Activated CD4-positive, alpha-beta T cell treated with anti-CD3 and anti-CD28 coated beads, Interleukin-2, amount 10 ng/mL, durations not matched to agents 24 days and 14 days (primary cell): ENCODE results near the gene CNPY1. TPM values are rescaled to one million over a fixed set of nuclear protein-coding genes. Genes with fewer than 3 reads are reported as not detected.
A peak's percentile ranks its signal among the peaks of the same experiment; 100 is the strongest.

Experiments
- DNase-seq: peaks from one replicate; pipeline ENCODE4 v3.0.0; 2022
- H3K27ac Mint-ChIP-seq: one replicate; pipeline ENCODE4 v1.8.0; 2022; ENCODE audit warnings: mild to moderate bottlenecking, mixed read lengths
- H3K27me3 Mint-ChIP-seq: one replicate; pipeline ENCODE4 v1.8.0; 2022; ENCODE audit warnings: mixed read lengths
- H3K36me3 Mint-ChIP-seq: one replicate; pipeline ENCODE4 v1.8.0; 2022; ENCODE audit warnings: low read depth, mild to moderate bottlenecking, mixed read lengths
- H3K4me1 Mint-ChIP-seq: one replicate; pipeline ENCODE4 v1.8.0; 2021; ENCODE audit warnings: mixed read lengths
- H3K4me3 Mint-ChIP-seq: one replicate; pipeline ENCODE4 v1.8.0; 2022; ENCODE audit warnings: mild to moderate bottlenecking, moderate library complexity, mixed read lengths
- H3K9me3 Mint-ChIP-seq: one replicate; pipeline ENCODE4 v1.8.0; 2021; ENCODE audit warnings: mixed read lengths
- intact Hi-C: fragments of 100-400 bp; cut with micrococcal nuclease; formaldehyde crosslinking; loops from one replicate; pipeline ENCODE4 v1.15.1; 2023
- total RNA-seq: library from RNA; stranded (reverse); gene quantifications from 2 replicates; pipeline ENCODE4 v1.2.3, GENCODE V29; 2022

Gene CNPY1
- total RNA-seq, 1 donor from 2014 or later, result not detected

DNA sequence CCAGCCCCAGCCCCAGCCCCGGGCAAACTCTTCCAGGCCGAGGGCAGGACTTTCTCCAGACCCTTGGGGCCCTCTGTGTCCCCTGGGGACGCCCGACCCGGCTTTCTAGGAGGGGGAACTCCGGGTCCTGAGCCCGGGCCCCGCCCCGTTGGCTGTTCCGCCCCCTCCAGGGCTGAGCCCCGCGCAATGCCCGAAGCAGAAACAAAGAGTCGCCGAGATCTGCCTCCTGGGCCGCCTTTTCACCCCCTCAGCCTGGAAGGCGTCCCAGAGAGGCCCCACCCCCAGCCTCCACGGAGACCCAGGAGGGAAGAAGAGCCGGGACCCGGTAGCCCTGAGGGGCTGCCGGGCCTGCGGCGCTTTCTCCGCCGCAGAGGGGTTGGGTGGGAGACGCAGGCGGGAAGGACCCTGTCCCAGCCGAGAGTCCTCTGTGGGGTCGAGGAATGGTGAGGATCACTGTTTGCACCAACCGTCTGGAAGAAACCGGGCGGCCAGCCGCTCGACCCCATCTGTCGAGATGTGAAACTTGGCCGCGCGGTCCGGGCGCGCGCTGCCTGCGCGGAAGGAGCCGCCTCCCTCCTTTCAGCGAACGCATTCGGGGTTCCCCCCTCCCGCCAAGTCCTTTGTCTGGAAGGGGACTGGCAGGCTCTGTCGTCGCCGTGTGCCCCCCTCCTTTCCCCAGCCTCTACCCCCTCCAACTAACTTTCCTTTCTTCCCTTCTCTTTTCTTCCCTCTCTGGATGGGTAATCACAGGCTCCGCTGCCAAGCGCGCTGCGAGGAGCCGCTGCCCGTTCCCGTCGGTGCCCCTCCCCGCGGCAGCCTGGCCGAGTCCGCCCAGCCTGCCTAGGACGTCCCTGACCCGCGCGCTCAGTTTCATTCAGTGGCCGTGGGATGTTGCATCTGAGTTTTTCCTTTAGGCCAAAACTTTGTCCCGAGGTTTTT is 78.2 kb downstream of the CNPY1 start:
- Mint-ChIP-seq H3K4me3 (no peak overlapping the region), H3K4me1 (peaks cover 7% of the 10 kb centered on the region), H3K36me3 (no peaks in the 10 kb centered on the region), H3K27me3 (peaks cover 84% of the 10 kb centered on the region), H3K27ac (peak overlapping the region; percentile 78), H3K9me3 (no peaks in the 10 kb centered on the region)
- no peak for DNase-seq
- intact Hi-C loops, result loop anchor here (2.0 to 5.0 kb wide), 2 partner anchors 17 to 1534 kb away; no protein-coding TSS in a partner anchor

GRCh38 chr7:155466814-155467733 is 79.3 kb downstream of the CNPY1 start:
- H3K4me3 Mint-ChIP-seq, result no peak overlapping the region
- H3K27me3 Mint-ChIP-seq, result peaks cover 84% of the 10 kb centered on the region
- no peak overlapping the region for H3K27ac Mint-ChIP-seq
- DNase-seq, result peak; percentile 77
- no peaks in the 10 kb centered on the region for H3K36me3 Mint-ChIP-seq
- peaks cover 7% of the 10 kb centered on the region for H3K4me1 Mint-ChIP-seq
- no peaks in the 10 kb centered on the region for H3K9me3 Mint-ChIP-seq
- intact Hi-C loops, result loop anchor here (1.0 to 5.0 kb wide), 3 partner anchors 9 to 1535 kb away; partner anchors contain the start of gene EN2

DNA sequence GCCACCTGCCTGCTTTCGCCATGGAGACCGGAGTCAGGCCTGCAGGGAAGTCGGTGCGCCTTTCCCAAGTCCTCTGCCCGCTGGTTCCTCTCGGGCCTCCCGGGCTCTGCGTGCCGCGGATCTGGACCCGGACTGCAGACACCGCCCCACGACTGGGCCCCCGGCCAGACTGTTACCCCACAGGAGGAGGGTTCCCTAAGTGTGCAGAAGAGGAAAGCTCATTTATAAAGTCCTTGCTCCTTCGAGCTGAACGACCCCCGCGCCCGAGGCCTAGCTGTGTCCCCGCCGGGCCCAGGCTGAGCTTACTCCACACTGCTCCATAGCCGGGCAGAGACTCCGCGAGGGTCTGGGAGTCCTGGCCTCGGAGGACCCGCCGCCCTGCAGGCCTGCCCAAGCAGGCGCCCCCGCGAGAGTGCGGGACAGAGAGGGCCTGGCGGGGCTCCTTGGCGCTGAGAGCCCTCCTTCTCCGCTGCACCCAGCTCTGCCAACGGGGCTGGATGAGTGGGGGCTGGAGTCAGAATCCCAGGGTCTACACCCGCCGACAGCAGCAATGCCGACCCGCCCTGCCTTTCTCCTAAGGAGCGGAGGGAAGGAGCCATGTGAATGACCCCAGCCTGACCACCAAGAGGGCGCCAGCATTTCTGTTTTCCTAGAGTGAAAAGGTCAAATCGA is 80.1 kb downstream of the CNPY1 start:
- H3K4me3 Mint-ChIP-seq, result no peak overlapping the region
- intact Hi-C loops, result loop anchor here (1.0 to 5.0 kb wide), 3 partner anchors 8 to 1536 kb away; partner anchors contain the start of gene EN2
- no peaks in the 10 kb centered on the region for H3K36me3 Mint-ChIP-seq
- peaks cover 85% of the 10 kb centered on the region for H3K27me3 Mint-ChIP-seq
- H3K4me1 Mint-ChIP-seq, result peaks cover 6% of the 10 kb centered on the region
- H3K27ac Mint-ChIP-seq, result no peak overlapping the region
- no peak for DNase-seq
- no peaks in the 10 kb centered on the region for H3K9me3 Mint-ChIP-seq

DNA sequence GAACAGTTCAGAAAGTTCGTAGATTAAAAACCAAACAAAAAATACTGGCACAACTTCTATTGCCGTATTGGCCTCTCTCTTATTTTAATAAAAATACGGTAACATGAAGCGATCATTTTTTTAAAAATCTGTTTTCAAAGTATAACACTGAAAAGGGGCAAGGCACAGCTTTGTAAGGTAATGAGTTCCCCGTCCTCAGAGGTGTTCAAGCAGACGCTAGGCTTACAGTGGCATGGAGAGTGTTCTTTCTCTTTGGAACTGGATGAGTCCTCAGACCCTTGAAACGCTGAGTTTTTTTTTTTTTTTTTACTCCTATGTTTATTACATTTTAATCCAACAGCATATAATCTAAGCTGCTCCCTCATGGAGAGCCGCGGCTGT is 80.6 kb downstream of the CNPY1 start:
- Mint-ChIP-seq H3K27ac (no peak overlapping the region), H3K9me3 (no peaks in the 10 kb centered on the region)

GRCh38 chr7:155464948-155465739 is 81.2 kb downstream of the CNPY1 start:
- Mint-ChIP-seq H3K4me1 (no peaks in the 10 kb centered on the region), H3K27me3 (peaks cover 85% of the 10 kb centered on the region), H3K4me3 (no peak overlapping the region), H3K9me3 (no peaks in the 10 kb centered on the region), H3K27ac (no peak overlapping the region), H3K36me3 (no peaks in the 10 kb centered on the region)
- DNase-seq, result no peak
- intact Hi-C loops, result loop anchor here (2.0 to 5.0 kb wide), 3 partner anchors 68 to 1537 kb away; no protein-coding TSS in a partner anchor

More for the DNA sequence above, 80.6 kb downstream of the CNPY1 start:
- Mint-ChIP-seq H3K4me1 (peaks cover 3% of the 10 kb centered on the region), H3K27me3 (peaks cover 85% of the 10 kb centered on the region), H3K4me3 (no peak overlapping the region), H3K36me3 (no peaks in the 10 kb centered on the region)
- intact Hi-C loops, result loop anchor here (1.0 to 5.0 kb wide), 5 partner anchors 7 to 1537 kb away; partner anchors contain the start of gene EN2
- no peak for DNase-seq

DNA sequence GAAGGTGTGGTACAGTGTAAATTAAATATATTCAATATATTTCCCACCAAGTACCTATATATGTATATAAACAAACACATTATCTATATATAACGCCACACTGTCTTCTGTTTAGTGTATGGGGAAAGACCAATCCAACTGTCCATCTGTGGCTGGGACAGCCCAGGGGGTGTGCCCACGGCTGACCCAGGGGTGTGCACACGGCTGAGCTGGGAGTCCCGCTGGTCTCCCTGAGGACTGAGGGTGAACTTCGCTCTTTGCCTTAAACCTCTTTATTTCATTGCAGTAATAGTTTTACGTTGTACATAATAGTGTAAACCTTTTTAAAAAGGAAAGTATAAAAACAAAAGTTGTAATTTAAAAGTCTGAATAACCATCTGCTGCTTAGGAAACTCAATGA is 82.2 kb downstream of the CNPY1 start:
- Mint-ChIP-seq H3K9me3 (no peaks in the 10 kb centered on the region), H3K4me3 (no peak overlapping the region), H3K4me1 (peaks cover 2% of the 10 kb centered on the region), H3K27ac (no peak overlapping the region), H3K27me3 (peaks cover 84% of the 10 kb centered on the region), H3K36me3 (peaks cover 2% of the 10 kb centered on the region)
- intact Hi-C loops, result loop anchor here (2.0 kb wide), 2 partner anchors 69 to 345 kb away; no protein-coding TSS in a partner anchor
- no peak for DNase-seq

DNA sequence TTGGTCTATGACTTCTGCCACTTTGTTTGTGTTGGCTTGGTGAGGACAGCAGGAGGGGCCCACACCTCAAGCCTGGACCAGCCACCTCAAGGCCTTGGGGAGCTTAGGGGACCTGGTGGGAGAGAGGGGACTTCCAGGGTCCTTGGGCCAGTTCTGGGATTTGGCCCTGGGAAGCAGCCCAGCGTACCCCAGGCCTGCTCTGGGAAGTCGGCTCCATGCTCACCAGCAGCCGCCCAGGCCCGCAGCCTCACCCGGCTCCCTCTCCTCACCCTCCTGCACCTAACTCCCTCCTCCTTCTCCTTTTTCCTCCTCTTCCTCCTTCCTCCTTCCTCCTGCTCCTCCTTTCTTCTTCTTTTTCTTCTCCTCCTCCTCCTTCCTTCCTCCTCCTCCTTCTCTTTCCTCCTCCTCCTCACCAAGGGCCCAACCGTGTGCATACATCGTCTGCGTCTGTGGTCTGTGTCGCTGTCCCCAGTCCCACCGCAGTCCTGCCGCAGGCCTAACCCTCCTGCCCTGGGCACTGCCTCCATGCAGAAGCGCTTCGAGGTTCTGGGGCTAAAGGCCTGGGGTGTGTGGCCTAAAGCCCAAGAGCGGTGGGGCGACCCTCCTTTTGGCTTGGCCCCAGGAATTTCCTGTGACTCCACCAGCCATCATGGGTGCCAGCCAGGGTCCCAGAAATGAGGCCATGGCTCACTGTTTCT is 83.1 kb downstream of the CNPY1 start:
- Mint-ChIP-seq H3K27ac (no peak overlapping the region), H3K4me1 (peaks cover 3% of the 10 kb centered on the region), H3K36me3 (peaks cover 2% of the 10 kb centered on the region), H3K27me3 (peaks cover 76% of the 10 kb centered on the region), H3K9me3 (no peaks in the 10 kb centered on the region), H3K4me3 (no peak overlapping the region)
- DNase-seq, result no peak
- intact Hi-C loops, result no loop called here

- H3K4me3 Mint-ChIP-seq, result no peak overlapping the region
- peaks cover 3% of the 10 kb centered on the region for H3K4me1 Mint-ChIP-seq
- intact Hi-C loops, result no loop called here
- H3K27me3 Mint-ChIP-seq, result peaks cover 73% of the 10 kb centered on the region
- DNase-seq, result no peak
- peaks cover 2% of the 10 kb centered on the region for H3K36me3 Mint-ChIP-seq
- H3K9me3 Mint-ChIP-seq, result no peaks in the 10 kb centered on the region
- H3K27ac Mint-ChIP-seq, result no peak overlapping the region
These were observed 84.1 kb downstream of the CNPY1 start for GRCh38 chr7:155462163-155462735.

GRCh38 chr7:155461631-155462030 is 84.7 kb downstream of the CNPY1 start:
- H3K4me1 Mint-ChIP-seq, result peaks cover 8% of the 10 kb centered on the region
- no peak for DNase-seq
- no peak overlapping the region for H3K4me3 Mint-ChIP-seq
- intact Hi-C loops, result no loop called here
- peaks cover 74% of the 10 kb centered on the region for H3K27me3 Mint-ChIP-seq
- no peaks in the 10 kb centered on the region for H3K9me3 Mint-ChIP-seq
- H3K36me3 Mint-ChIP-seq, result peaks cover 2% of the 10 kb centered on the region
- H3K27ac Mint-ChIP-seq, result no peak overlapping the region

DNA sequence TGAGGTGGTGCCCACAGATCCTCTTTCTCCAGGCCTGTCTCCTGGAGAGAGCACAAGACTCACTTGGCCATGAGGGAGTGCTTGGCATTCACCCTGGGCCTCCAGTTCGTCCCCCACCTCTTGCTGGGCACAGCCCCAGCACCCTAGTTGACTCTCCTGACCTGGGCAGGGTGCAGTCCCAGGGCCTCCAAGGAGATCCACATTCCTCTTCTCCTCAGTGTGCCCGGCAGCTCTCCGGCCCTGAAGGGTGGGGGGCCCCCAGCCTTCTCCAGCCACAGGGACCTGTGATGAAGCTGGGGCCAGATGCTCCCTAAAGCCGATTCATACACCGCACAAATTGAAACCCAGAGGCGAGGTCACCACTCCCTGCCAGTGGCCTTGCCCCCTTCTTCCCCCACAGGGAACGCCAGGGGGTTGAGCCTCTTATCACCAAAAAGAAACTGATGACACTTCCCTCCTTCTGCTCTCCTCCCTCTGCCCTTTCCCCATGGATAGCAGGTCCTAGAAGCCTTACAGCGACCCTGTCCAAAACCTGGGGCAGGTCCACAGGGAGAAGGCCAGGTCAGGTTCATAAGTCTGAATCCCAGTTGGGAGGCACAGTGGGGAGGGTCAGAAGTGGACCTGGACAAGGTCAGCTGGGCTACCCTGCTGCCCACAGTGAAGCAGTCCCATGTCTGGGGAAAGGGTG is 85.3 kb downstream of the CNPY1 start:
- peaks cover 77% of the 10 kb centered on the region for H3K27me3 Mint-ChIP-seq
- H3K9me3 Mint-ChIP-seq, result no peaks in the 10 kb centered on the region
- peaks cover 8% of the 10 kb centered on the region for H3K4me1 Mint-ChIP-seq
- no peak overlapping the region for H3K4me3 Mint-ChIP-seq
- no peak for DNase-seq
- H3K27ac Mint-ChIP-seq, result no peak overlapping the region
- peaks cover 2% of the 10 kb centered on the region for H3K36me3 Mint-ChIP-seq
- intact Hi-C loops, result no loop called here

DNA sequence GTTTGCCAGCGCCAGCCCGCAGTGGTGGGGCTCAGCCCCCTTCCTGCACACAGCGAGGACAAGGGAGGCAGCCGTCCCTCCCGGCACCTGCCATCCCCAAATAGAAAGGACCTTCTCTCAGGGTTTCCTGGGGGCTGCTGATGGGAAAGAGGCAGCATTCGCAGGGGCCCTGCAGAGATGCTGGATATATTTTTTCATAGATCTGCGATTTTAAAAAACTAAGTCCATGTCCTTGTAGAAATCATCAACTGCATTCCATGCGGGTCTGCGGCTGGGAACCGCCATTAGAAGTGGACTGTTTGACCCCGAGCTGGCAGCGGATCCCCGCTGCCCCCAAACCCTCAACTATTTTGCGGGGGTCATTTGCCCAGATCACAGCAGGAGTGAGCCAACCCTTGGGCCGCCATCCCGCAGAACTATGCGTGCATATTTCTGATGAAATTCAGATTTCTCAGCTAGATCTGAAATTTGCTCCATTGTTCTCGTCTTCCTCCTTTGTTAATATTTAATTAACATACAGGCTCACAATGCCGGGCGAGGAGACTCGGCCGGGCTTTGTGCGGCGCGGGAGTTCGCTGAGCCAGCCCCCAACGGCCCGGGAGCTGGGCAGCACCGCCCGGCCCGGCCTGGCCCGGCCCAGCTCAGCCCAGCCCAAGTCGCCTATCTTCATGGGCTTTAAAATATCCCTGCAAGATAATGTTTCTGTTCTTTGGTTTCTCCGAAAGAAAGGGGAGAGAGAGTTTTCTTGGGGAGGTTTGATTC is 86.5 kb downstream of the CNPY1 start:
- Mint-ChIP-seq H3K4me1 (peaks cover 8% of the 10 kb centered on the region), H3K27ac (peak overlapping the region; percentile 86), H3K4me3 (peak overlapping the region; percentile 43), H3K36me3 (peaks cover 2% of the 10 kb centered on the region), H3K27me3 (peaks cover 76% of the 10 kb centered on the region), H3K9me3 (no peaks in the 10 kb centered on the region)
- DNase-seq, result no peak
- intact Hi-C loops, result loop anchor here (2.0 kb wide), 1 partner anchor 49 kb away; no protein-coding TSS in a partner anchor
